Measurements from ENCODE around the gene MICAL3. TPM values are rescaled to one million over a fixed set of nuclear protein-coding genes. Genes with fewer than 3 reads are reported as not detected.

Gene MICAL3
- total RNA-seq, 1 experiment from 2014 or later, result 23.7 TPM

DNA sequence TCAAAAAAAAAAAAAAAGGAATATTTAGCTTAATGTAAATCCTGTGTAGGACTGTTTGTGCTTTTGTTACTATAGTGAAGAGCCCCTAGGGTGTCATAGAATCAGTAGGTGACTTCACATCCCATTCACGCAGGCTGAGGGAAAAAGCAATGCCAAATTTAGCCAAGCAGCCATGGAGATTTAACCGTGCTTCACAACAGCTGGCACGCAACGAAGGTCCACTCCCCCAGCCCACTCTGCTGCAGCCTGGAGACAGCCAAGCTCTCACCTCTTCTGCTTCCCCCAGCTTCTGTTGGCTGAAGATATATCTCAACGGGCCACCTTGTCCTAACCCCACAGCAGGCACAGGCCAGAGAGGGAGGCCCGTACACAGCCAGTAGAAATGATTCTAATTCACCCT is 171.3 kb downstream of the MICAL3 start:
- H3K4me3 ChIP-seq (ENCODE audit: low read length), result no peak overlapping the region
- H3K27me3 ChIP-seq (ENCODE audit: low read length), result no peaks in the 10 kb centered on the region
- no peaks in the 10 kb centered on the region for H3K9me2 ChIP-seq (replicated peaks; ENCODE audit: low read length)
- intact Hi-C loops (cut with micrococcal nuclease), result no loop called here
- ChIA-PET CTCF (no interaction called here), POLR2A (ENCODE audit: unreplicated experiment) (no interaction called here)
- no peaks in the 10 kb centered on the region for H3K79me2 ChIP-seq (ENCODE audit: low read length)
- no peaks in the 10 kb centered on the region for H3F3A ChIP-seq (ENCODE audit: low read length, unreplicated experiment)
- H3K36me3 ChIP-seq (ENCODE audit: low read depth, low read length), result no peaks in the 10 kb centered on the region
- no peak for ATAC-seq
- H3K4me2 ChIP-seq (ENCODE audit: low read length), result no peak overlapping the region
- no peak overlapping the region for H2AFZ ChIP-seq (ENCODE audit: low read length)
- H3K27ac ChIP-seq (ENCODE audit: low read length), result no peak overlapping the region
- H4K20me1 ChIP-seq (ENCODE audit: low read length), result no peaks in the 10 kb centered on the region
- no peak for DNase-seq
- no peaks in the 10 kb centered on the region for H3K9me3 ChIP-seq (ENCODE audit: low read length)
- BruUV-seq (replicated peaks), result no TSS peak
- no peak overlapping the region for H3K9ac ChIP-seq (ENCODE audit: low read length)
- H3K4me1 ChIP-seq (ENCODE audit: insufficient read depth, low read length), result no peaks in the 10 kb centered on the region
- TF ChIP-seq EZH2phosphoT487 (IDR thresholded peaks at IDR 0.05; ENCODE audit: borderline replicate concordance, low read length) (no peak), EZH2 (IDR thresholded peaks at IDR 0.05; ENCODE audit: low read length, unreplicated experiment) (no peak), CTCF (conservative IDR thresholded peaks at IDR 0.05; ENCODE audit: low read depth, low read length) (no peak)

- Histone ChIP-seq H3K9me3 (ENCODE audit: low read length) (no peaks in the 10 kb centered on the region), H3K4me3 (ENCODE audit: low read length) (no peak overlapping the region), H4K20me1 (ENCODE audit: low read length) (no peaks in the 10 kb centered on the region), H2AFZ (ENCODE audit: low read length) (no peak overlapping the region), H3K27me3 (ENCODE audit: low read length) (no peaks in the 10 kb centered on the region), H3K79me2 (ENCODE audit: low read length) (no peaks in the 10 kb centered on the region), H3F3A (ENCODE audit: low read length, unreplicated experiment) (no peaks in the 10 kb centered on the region), H3K36me3 (ENCODE audit: low read depth, low read length) (no peaks in the 10 kb centered on the region), H3K9ac (ENCODE audit: low read length) (no peak overlapping the region), H3K9me2 (replicated peaks; ENCODE audit: low read length) (no peaks in the 10 kb centered on the region), H3K4me1 (ENCODE audit: insufficient read depth, low read length) (no peaks in the 10 kb centered on the region), H3K4me2 (ENCODE audit: low read length) (no peak overlapping the region), H3K27ac (ENCODE audit: low read length) (no peak overlapping the region)
- ChIA-PET POLR2A (ENCODE audit: unreplicated experiment) (no interaction called here), CTCF (no interaction called here)
- intact Hi-C loops (cut with micrococcal nuclease), result no loop called here
- BruUV-seq (replicated peaks), result no TSS peak
- ATAC-seq, result no peak
- no peak for TF ChIP-seq CTCF (conservative IDR thresholded peaks at IDR 0.05; ENCODE audit: low read depth, low read length)
- TF ChIP-seq EZH2phosphoT487 (IDR thresholded peaks at IDR 0.05; ENCODE audit: borderline replicate concordance, low read length), result no peak
- TF ChIP-seq EZH2 (IDR thresholded peaks at IDR 0.05; ENCODE audit: low read length, unreplicated experiment), result no peak
- no peak for DNase-seq
Measured at GRCh38 chr22:17851759-17852158, 172.6 kb downstream of the MICAL3 start.

- H3K9ac ChIP-seq (ENCODE audit: low read length), result no peak overlapping the region
- no peaks in the 10 kb centered on the region for H3K9me2 ChIP-seq (replicated peaks; ENCODE audit: low read length)
- no peak overlapping the region for H3K4me3 ChIP-seq (ENCODE audit: low read length)
- no peak overlapping the region for H3K4me2 ChIP-seq (ENCODE audit: low read length)
- H3K9me3 ChIP-seq (ENCODE audit: low read length), result no peaks in the 10 kb centered on the region
- no peak overlapping the region for H3K27ac ChIP-seq (ENCODE audit: low read length)
- no peaks in the 10 kb centered on the region for H3K27me3 ChIP-seq (ENCODE audit: low read length)
- no TSS peak for BruUV-seq (replicated peaks)
- POLR2A ChIA-PET (ENCODE audit: unreplicated experiment), result no interaction called here
- no peaks in the 10 kb centered on the region for H3K36me3 ChIP-seq (ENCODE audit: low read depth, low read length)
- ATAC-seq (no peak), DNase-seq (no peak)
- intact Hi-C loops (cut with micrococcal nuclease), result no loop called here
- no peaks in the 10 kb centered on the region for H3K4me1 ChIP-seq (ENCODE audit: insufficient read depth, low read length)
- H4K20me1 ChIP-seq (ENCODE audit: low read length), result no peaks in the 10 kb centered on the region
- no peak overlapping the region for H2AFZ ChIP-seq (ENCODE audit: low read length)
- no peak for TF ChIP-seq EZH2phosphoT487 (IDR thresholded peaks at IDR 0.05; ENCODE audit: borderline replicate concordance, low read length)
- no peak for TF ChIP-seq EZH2 (IDR thresholded peaks at IDR 0.05; ENCODE audit: low read length, unreplicated experiment)
- no peak for TF ChIP-seq CTCF (conservative IDR thresholded peaks at IDR 0.05; ENCODE audit: low read depth, low read length)
- CTCF ChIA-PET, result no interaction called here
- no peaks in the 10 kb centered on the region for H3K79me2 ChIP-seq (ENCODE audit: low read length)
- H3F3A ChIP-seq (ENCODE audit: low read length, unreplicated experiment), result no peaks in the 10 kb centered on the region
Measured at GRCh38 chr22:17847360-17848078, 176.8 kb downstream of the MICAL3 start.
